Measurements from ENCODE around the gene DNAI2.

DNAI2 gene

GRCh38 chr17:74343526-74344284, 69.7 kb downstream of the DNAI2 start:
- in situ Hi-C loops (cut with HindIII; ENCODE audit: low pct_unique_long_range_greater_than_20kb, low sequenced_read_pairs): no loop called here
- TF ChIP-seq JUND (IDR thresholded peaks at IDR 0.05; ENCODE audit: low read depth): no peak
- DNase-seq (ENCODE audit: low read depth in 1 of 2, low spot score in 1 of 2): no peak

GRCh38 chr17:74344658-74345057, 70.6 kb downstream of the DNAI2 start:
- in situ Hi-C loops (cut with HindIII; ENCODE audit: low pct_unique_long_range_greater_than_20kb, low sequenced_read_pairs): no loop called here
- no peak for TF ChIP-seq JUND (IDR thresholded peaks at IDR 0.05; ENCODE audit: low read depth)
- DNase-seq (ENCODE audit: low read depth in 1 of 2, low spot score in 1 of 2): no peak

- TF ChIP-seq JUND (IDR thresholded peaks at IDR 0.05; ENCODE audit: low read depth): no peak
- DNase-seq (ENCODE audit: low read depth in 1 of 2, low spot score in 1 of 2): no peak
- in situ Hi-C loops (cut with HindIII; ENCODE audit: low pct_unique_long_range_greater_than_20kb, low sequenced_read_pairs): no loop called here
These were observed 71.6 kb downstream of the DNAI2 start for GRCh38 chr17:74345433-74346241.

GRCh38 chr17:74347646-74348045, 73.6 kb downstream of the DNAI2 start:
- no peak for DNase-seq (ENCODE audit: low read depth in 1 of 2, low spot score in 1 of 2)
- no peak for TF ChIP-seq JUND (IDR thresholded peaks at IDR 0.05; ENCODE audit: low read depth)
- in situ Hi-C loops (cut with HindIII; ENCODE audit: low pct_unique_long_range_greater_than_20kb, low sequenced_read_pairs): no loop called here

GRCh38 chr17:74349120-74349519, 75.1 kb downstream of the DNAI2 start:
- in situ Hi-C loops (cut with HindIII; ENCODE audit: low pct_unique_long_range_greater_than_20kb, low sequenced_read_pairs): no loop called here
- no peak for DNase-seq (ENCODE audit: low read depth in 1 of 2, low spot score in 1 of 2)
- no peak for TF ChIP-seq JUND (IDR thresholded peaks at IDR 0.05; ENCODE audit: low read depth)

GRCh38 chr17:74350486-74350885, 76.5 kb downstream of the DNAI2 start:
- no peak for DNase-seq (ENCODE audit: low read depth in 1 of 2, low spot score in 1 of 2)
- in situ Hi-C loops (cut with HindIII; ENCODE audit: low pct_unique_long_range_greater_than_20kb, low sequenced_read_pairs): no loop called here
- no peak for TF ChIP-seq JUND (IDR thresholded peaks at IDR 0.05; ENCODE audit: low read depth)

GRCh38 chr17:74351552-74352210, 77.6 kb downstream of the DNAI2 start:
- in situ Hi-C loops (cut with HindIII; ENCODE audit: low pct_unique_long_range_greater_than_20kb, low sequenced_read_pairs): no loop called here
- DNase-seq (ENCODE audit: low read depth in 1 of 2, low spot score in 1 of 2): no peak
- TF ChIP-seq JUND (IDR thresholded peaks at IDR 0.05; ENCODE audit: low read depth): no peak

- no peak for DNase-seq (ENCODE audit: low read depth in 1 of 2, low spot score in 1 of 2)
- in situ Hi-C loops (cut with HindIII; ENCODE audit: low pct_unique_long_range_greater_than_20kb, low sequenced_read_pairs): no loop called here
- no peak for TF ChIP-seq JUND (IDR thresholded peaks at IDR 0.05; ENCODE audit: low read depth)
These were observed 79.5 kb downstream of the DNAI2 start for GRCh38 chr17:74353446-74354060.

GRCh38 chr17:74354123-74354522, 80.1 kb downstream of the DNAI2 start:
- in situ Hi-C loops (cut with HindIII; ENCODE audit: low pct_unique_long_range_greater_than_20kb, low sequenced_read_pairs): no loop called here
- no peak for DNase-seq (ENCODE audit: low read depth in 1 of 2, low spot score in 1 of 2)
- no peak for TF ChIP-seq JUND (IDR thresholded peaks at IDR 0.05; ENCODE audit: low read depth)

GRCh38 chr17:74354561-74354960, 80.5 kb downstream of the DNAI2 start:
- no peak for TF ChIP-seq JUND (IDR thresholded peaks at IDR 0.05; ENCODE audit: low read depth)
- DNase-seq (ENCODE audit: low read depth in 1 of 2, low spot score in 1 of 2): no peak
- in situ Hi-C loops (cut with HindIII; ENCODE audit: low pct_unique_long_range_greater_than_20kb, low sequenced_read_pairs): no loop called here

GRCh38 chr17:74355065-74355464, 81.0 kb downstream of the DNAI2 start:
- no peak for TF ChIP-seq JUND (IDR thresholded peaks at IDR 0.05; ENCODE audit: low read depth)
- no peak for DNase-seq (ENCODE audit: low read depth in 1 of 2, low spot score in 1 of 2)
- in situ Hi-C loops (cut with HindIII; ENCODE audit: low pct_unique_long_range_greater_than_20kb, low sequenced_read_pairs): no loop called here

- DNase-seq (ENCODE audit: low read depth in 1 of 2, low spot score in 1 of 2): peak in 1 of 2 experiments; percentile 26
- TF ChIP-seq JUND (IDR thresholded peaks at IDR 0.05; ENCODE audit: low read depth): no peak
- in situ Hi-C loops (cut with HindIII; ENCODE audit: low pct_unique_long_range_greater_than_20kb, low sequenced_read_pairs): no loop called here
These were observed 82.8 kb downstream of the DNAI2 start for GRCh38 chr17:74356646-74357465.

Measured in T47D (cell line).